SK-N-SH (cell line): Measurements from ENCODE around the gene SIM1. TPM values are rescaled to one million over a fixed set of nuclear protein-coding genes. Genes with fewer than 3 reads are reported as not detected.

ENCODE experiments used
- CTCF ChIA-PET: fragments of 300-600, 350-600 bp; formaldehyde crosslinking; extraction: SDS; loops from one replicate; lab custom pipeline; 2021; lab: Yijun Ruan, JAX
- POLR2A ChIA-PET: fragments of 350-600 bp; sonication (Branson Sonifier 250); formaldehyde crosslinking; extraction: SDS; loops from one replicate; lab custom pipeline; 2020; ENCODE audit warnings: antibody characterized with exemption, inconsistent platforms; lab: Yijun Ruan, JAX
- DNase-seq: peaks from one replicate; pipeline ENCODE4 v3.0.0; 2012
- H2AFZ ChIP-seq: fragments of 200-600 bp; sonication (generic); 2 replicates; pipeline ENCODE4 v1.8.1; 2016; ENCODE audit warnings: antibody characterized with exemption, mild to moderate bottlenecking, low read depth
- H3F3A ChIP-seq: fragments of 200-600 bp; sonication (generic); replicated peaks from 2 replicates; pipeline ENCODE3; 2016; ENCODE audit warnings: antibody characterized with exemption, mild to moderate bottlenecking; ENCODE audit not compliant: insufficient read depth
- H3K27ac ChIP-seq, 2 experiments: fragments of 200-500 bp in 1 of 2; fragments of 200-600 bp in 1 of 2; sonication (Bioruptor generic) in 1 of 2; sonication (generic), shearing (Covaris generic) in 1 of 2; 2 replicates each; pipeline versions ENCODE4 v1.5.1 to v1.6.1; 2014 to 2016; ENCODE audit warnings: low read depth in 2 of 2, inconsistent platforms in 1 of 2, low read length in 1 of 2, mild to moderate bottlenecking in 1 of 2, mixed read lengths in 1 of 2
- H3K27me3 ChIP-seq: fragments of 200-600 bp; sonication (generic), shearing (Covaris generic); 2 replicates; pipeline ENCODE4 v1.6.1; 2016; ENCODE audit warnings: mixed run types; ENCODE audit not compliant: insufficient read depth
- H3K36me3 ChIP-seq, 2 experiments: fragments of 200-500 bp in 1 of 2; fragments of 200-600 bp in 1 of 2; sonication (Bioruptor generic) in 1 of 2; sonication (generic) in 1 of 2; replicated peaks in 1 of 2; 2 replicates each; pipeline versions ENCODE3 to v1.5.1; 2014 to 2016; ENCODE audit warnings: low read length in 1 of 2, mild to moderate bottlenecking in 1 of 2; ENCODE audit not compliant: insufficient read depth in 2 of 2, control insufficient read depth in 1 of 2
- H3K4me1 ChIP-seq, 2 experiments: fragments of 200-500 bp in 1 of 2; fragments of 200-600 bp in 1 of 2; sonication (Bioruptor generic) in 1 of 2; sonication (generic), shearing (Covaris generic) in 1 of 2; 2 replicates each; pipeline versions ENCODE4 v1.5.1 to v1.6.1; 2014 to 2016; ENCODE audit warnings: low read depth in 1 of 2, low read length in 1 of 2, mixed run types in 1 of 2; ENCODE audit not compliant: insufficient read depth in 2 of 2, control insufficient read depth in 1 of 2
- H3K4me2 ChIP-seq: fragments of 200-600 bp; sonication (generic), shearing (Covaris generic); 2 replicates; pipeline ENCODE4 v1.6.1; 2017; ENCODE audit warnings: mixed run types
- H3K4me3 ChIP-seq, 2 experiments: fragments of 200-500 bp in 1 of 2; fragments of 200-600 bp in 1 of 2; sonication (Bioruptor generic) in 1 of 2; sonication (generic), shearing (Covaris generic) in 1 of 2; 2 replicates each; pipeline versions ENCODE4 v1.5.1 to v1.8.1; 2014 to 2016; ENCODE audit warnings: low read depth in 2 of 2, inconsistent platforms in 1 of 2, low read length in 1 of 2, mild to moderate bottlenecking in 1 of 2, mixed read lengths in 1 of 2, moderate library complexity in 1 of 2
- H3K79me2 ChIP-seq: fragments of 200-600 bp; sonication (generic); 2 replicates; pipeline ENCODE4 v1.8.1; 2017; ENCODE audit warnings: mild to moderate bottlenecking; ENCODE audit not compliant: insufficient read depth
- H3K9ac ChIP-seq: fragments of 200-600 bp; sonication (generic); 2 replicates; pipeline ENCODE4 v1.6.1; 2017; ENCODE audit warnings: mixed run types
- H3K9me2 ChIP-seq: fragments of 200-600 bp; sonication (generic); 2 replicates; pipeline ENCODE4 v1.6.1; 2017; ENCODE audit warnings: mixed run types
- H3K9me3 ChIP-seq: fragments of 200-600 bp; sonication (generic); 2 replicates; pipeline ENCODE4 v1.6.1; 2017; ENCODE audit warnings: mixed run types, mild to moderate bottlenecking, moderate library complexity
- H4K20me1 ChIP-seq: fragments of 200-600 bp; sonication (generic); 2 replicates; pipeline ENCODE4 v1.6.1; 2017; ENCODE audit warnings: mild to moderate bottlenecking, mixed run types; ENCODE audit not compliant: insufficient read depth
- CHD2 ChIP-seq: fragments of 150-350 bp; IDR thresholded peaks from 2 replicates; pipeline ENCODE4 v1.6.1; 2018; ENCODE audit warnings: low read length; ENCODE audit not compliant: partially characterized antibody
- FOXJ3 ChIP-seq: sonication (generic); formaldehyde crosslinking; IDR thresholded peaks from 2 replicates; pipeline ENCODE4 v1.5.1; 2020; ENCODE audit warnings: mild to moderate bottlenecking, missing genetic modification reagents
- GATA2 ChIP-seq: sonication (generic); formaldehyde crosslinking; IDR thresholded peaks from 2 replicates; pipeline ENCODE4 v1.5.0; 2020; ENCODE audit warnings: mild to moderate bottlenecking, missing genetic modification reagents
- JUND ChIP-seq: IDR thresholded peaks from 2 replicates; pipeline ENCODE4 v1.4.0; 2012
- MEF2A ChIP-seq: IDR thresholded peaks from 2 replicates; pipeline ENCODE4 v1.4.0; 2012; ENCODE audit warnings: low read depth, borderline replicate concordance
- MXI1 ChIP-seq: IDR thresholded peaks from 2 replicates; pipeline ENCODE4 v1.6.1; 2012; ENCODE audit warnings: mild to moderate bottlenecking, low read depth, low read length, improper control_type of control experiment
- NFIC ChIP-seq: IDR thresholded peaks from 2 replicates; pipeline ENCODE4 v1.4.0; 2012; ENCODE audit warnings: borderline replicate concordance
- POLR2AphosphoS5 ChIP-seq: IDR thresholded peaks from 2 replicates; pipeline ENCODE4 v1.6.1; 2012; ENCODE audit warnings: low read depth, low read length
- RAD21 ChIP-seq: IDR thresholded peaks from 2 replicates; pipeline ENCODE4 v1.6.1; 2012; ENCODE audit warnings: mild to moderate bottlenecking, low read length
- RCOR1 ChIP-seq: fragments of 150-350 bp; IDR thresholded peaks from 2 replicates; pipeline ENCODE4 v1.6.1; 2017; ENCODE audit warnings: antibody characterized with exemption, low read length
- RXRA ChIP-seq: IDR thresholded peaks from 2 replicates; pipeline ENCODE4 v1.4.0; 2012; ENCODE audit warnings: low read depth, mild to moderate bottlenecking, borderline replicate concordance
- SIN3A ChIP-seq: IDR thresholded peaks from 2 replicates; pipeline ENCODE4 v1.6.1; 2012; ENCODE audit warnings: low read depth, mild to moderate bottlenecking, low read length, moderate library complexity, borderline replicate concordance
- SMC3 ChIP-seq: IDR thresholded peaks from 2 replicates; pipeline ENCODE4 v1.6.1; 2012; ENCODE audit warnings: low read depth, low read length, improper control_type of control experiment
- TCF12 ChIP-seq: IDR thresholded peaks from 2 replicates; pipeline ENCODE4 v1.4.0; 2012
- TEAD4 ChIP-seq: IDR thresholded peaks from 2 replicates; pipeline ENCODE4 v1.4.0; 2012; ENCODE audit warnings: mild to moderate bottlenecking, borderline replicate concordance; ENCODE audit not compliant: insufficient read depth
- WGBS: methylation state at CpG from one replicate; pipeline ENCODE4 v1.1.6; 2017; ENCODE audit warnings: low lambda C conversion rate; 5-methylcytosine and 5-hydroxymethylcytosine counted together
- polyA plus RNA-seq, 3 experiments: library from polyadenylated mRNA; depleted of rRNA; stranded (reverse); fragments of >200 nt; gene quantifications; 2 replicates each; pipeline ENCODE4 v1.2.3, GENCODE V29; 2012
- TF ChIP-seq, protein P1 (sequence below): fragments of 150-350 bp; IDR thresholded peaks from 2 replicates; pipeline ENCODE4 v1.6.1; 2016; ENCODE audit warnings: mild to moderate bottlenecking, low read depth, low read length
- TF ChIP-seq, protein P2 (sequence below): IDR thresholded peaks from 2 replicates; pipeline ENCODE4 v1.4.0; 2012; ENCODE audit warnings: low read depth
- TF ChIP-seq, protein P3 (sequence below): IDR thresholded peaks from 2 replicates; pipeline ENCODE4 v1.4.0; 2012; ENCODE audit warnings: low read depth, borderline replicate concordance
- TF ChIP-seq, protein P4 (sequence below): IDR thresholded peaks from 2 replicates; pipeline ENCODE4 v1.4.0; 2012; ENCODE audit warnings: low read depth, borderline replicate concordance
- TF ChIP-seq, protein P5 (sequence below): IDR thresholded peaks from 2 replicates; pipeline ENCODE4 v1.6.1; 2012; ENCODE audit warnings: mild to moderate bottlenecking, low read depth, low read length, moderate library complexity

Gene SIM1
- polyA plus RNA-seq, 1 of the 3 experiments (the other 2 are of a cell fraction): not detected

DNA sequence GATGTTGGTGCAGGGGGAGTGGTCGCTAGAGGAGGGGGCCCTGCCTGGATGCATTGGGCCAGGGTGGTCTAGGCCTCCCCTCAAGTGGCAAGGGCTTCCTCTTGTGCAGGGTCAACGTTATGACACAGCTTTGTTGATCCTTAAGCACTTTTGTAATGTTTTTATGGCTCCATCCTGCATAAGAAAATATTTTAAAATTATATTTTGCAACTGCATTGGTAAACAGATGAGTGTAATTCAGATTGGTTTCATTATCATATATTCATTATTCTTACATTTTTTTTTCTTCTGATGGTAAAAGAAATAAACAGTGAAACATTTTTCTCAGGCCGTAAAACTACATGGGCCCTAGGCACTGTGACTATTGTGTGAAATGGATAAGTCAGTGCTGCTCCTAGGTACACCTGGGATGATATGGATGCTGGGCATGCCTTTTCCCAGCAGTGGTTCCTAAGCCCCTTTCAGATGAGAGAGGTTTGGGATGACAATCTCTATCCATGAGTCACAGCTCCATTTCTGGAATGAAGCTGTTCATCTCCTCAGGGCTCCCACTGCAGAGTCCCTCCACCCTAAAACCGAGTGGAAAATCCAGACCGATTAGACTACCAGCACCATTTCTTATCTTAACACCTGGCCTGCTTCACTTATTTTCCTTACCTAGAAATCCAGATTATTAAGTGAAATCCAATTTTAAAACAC is 5.8 kb upstream of the SIM1 start:
- Histone ChIP-seq H3F3A (no peaks in the 10 kb centered on the region), H3K27ac (no peak overlapping the region), H2AFZ (no peak overlapping the region), H3K79me2 (no peaks in the 10 kb centered on the region), H3K9me3 (no peaks in the 10 kb centered on the region), H3K9ac (no peak overlapping the region), H3K4me1 (no peaks in the 10 kb centered on the region), H3K4me2 (no peak overlapping the region), H3K9me2 (no peaks in the 10 kb centered on the region), H3K36me3 (no peaks in the 10 kb centered on the region)
- no peak for DNase-seq
- CTCF ChIA-PET: interaction anchor here (0.5 kb wide), 1 partner anchor 1351 kb away, joined by 3 read pairs; no protein-coding TSS in a partner anchor
- TF ChIP-seq, protein P1, sequence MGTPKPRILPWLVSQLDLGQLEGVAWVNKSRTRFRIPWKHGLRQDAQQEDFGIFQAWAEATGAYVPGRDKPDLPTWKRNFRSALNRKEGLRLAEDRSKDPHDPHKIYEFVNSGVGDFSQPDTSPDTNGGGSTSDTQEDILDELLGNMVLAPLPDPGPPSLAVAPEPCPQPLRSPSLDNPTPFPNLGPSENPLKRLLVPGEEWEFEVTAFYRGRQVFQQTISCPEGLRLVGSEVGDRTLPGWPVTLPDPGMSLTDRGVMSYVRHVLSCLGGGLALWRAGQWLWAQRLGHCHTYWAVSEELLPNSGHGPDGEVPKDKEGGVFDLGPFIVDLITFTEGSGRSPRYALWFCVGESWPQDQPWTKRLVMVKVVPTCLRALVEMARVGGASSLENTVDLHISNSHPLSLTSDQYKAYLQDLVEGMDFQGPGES: no peak
- no peak for TF ChIP-seq SMC3
- TF ChIP-seq RXRA: no peak
- TF ChIP-seq RAD21: no peak
- TF ChIP-seq TCF12: no peak
- no peak for TF ChIP-seq MEF2A
- no peak for TF ChIP-seq POLR2AphosphoS5
- no peak for TF ChIP-seq RCOR1
- TF ChIP-seq, protein P2, sequence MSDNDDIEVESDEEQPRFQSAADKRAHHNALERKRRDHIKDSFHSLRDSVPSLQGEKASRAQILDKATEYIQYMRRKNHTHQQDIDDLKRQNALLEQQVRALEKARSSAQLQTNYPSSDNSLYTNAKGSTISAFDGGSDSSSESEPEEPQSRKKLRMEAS: no peak
- no peak for TF ChIP-seq TEAD4
- no peak for TF ChIP-seq JUND
- no peak for TF ChIP-seq CHD2
- no peak for TF ChIP-seq SIN3A
- TF ChIP-seq, protein P3, sequence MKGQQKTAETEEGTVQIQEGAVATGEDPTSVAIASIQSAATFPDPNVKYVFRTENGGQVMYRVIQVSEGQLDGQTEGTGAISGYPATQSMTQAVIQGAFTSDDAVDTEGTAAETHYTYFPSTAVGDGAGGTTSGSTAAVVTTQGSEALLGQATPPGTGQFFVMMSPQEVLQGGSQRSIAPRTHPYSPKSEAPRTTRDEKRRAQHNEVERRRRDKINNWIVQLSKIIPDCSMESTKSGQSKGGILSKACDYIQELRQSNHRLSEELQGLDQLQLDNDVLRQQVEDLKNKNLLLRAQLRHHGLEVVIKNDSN: no peak
- TF ChIP-seq, protein P4, sequence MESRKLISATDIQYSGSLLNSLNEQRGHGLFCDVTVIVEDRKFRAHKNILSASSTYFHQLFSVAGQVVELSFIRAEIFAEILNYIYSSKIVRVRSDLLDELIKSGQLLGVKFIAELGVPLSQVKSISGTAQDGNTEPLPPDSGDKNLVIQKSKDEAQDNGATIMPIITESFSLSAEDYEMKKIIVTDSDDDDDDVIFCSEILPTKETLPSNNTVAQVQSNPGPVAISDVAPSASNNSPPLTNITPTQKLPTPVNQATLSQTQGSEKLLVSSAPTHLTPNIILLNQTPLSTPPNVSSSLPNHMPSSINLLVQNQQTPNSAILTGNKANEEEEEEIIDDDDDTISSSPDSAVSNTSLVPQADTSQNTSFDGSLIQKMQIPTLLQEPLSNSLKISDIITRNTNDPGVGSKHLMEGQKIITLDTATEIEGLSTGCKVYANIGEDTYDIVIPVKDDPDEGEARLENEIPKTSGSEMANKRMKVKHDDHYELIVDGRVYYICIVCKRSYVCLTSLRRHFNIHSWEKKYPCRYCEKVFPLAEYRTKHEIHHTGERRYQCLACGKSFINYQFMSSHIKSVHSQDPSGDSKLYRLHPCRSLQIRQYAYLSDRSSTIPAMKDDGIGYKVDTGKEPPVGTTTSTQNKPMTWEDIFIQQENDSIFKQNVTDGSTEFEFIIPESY: no peak
- no peak for TF ChIP-seq MXI1
- TF ChIP-seq GATA2 (CRISPR knock-in tag): no peak
- TF ChIP-seq, protein P5, sequence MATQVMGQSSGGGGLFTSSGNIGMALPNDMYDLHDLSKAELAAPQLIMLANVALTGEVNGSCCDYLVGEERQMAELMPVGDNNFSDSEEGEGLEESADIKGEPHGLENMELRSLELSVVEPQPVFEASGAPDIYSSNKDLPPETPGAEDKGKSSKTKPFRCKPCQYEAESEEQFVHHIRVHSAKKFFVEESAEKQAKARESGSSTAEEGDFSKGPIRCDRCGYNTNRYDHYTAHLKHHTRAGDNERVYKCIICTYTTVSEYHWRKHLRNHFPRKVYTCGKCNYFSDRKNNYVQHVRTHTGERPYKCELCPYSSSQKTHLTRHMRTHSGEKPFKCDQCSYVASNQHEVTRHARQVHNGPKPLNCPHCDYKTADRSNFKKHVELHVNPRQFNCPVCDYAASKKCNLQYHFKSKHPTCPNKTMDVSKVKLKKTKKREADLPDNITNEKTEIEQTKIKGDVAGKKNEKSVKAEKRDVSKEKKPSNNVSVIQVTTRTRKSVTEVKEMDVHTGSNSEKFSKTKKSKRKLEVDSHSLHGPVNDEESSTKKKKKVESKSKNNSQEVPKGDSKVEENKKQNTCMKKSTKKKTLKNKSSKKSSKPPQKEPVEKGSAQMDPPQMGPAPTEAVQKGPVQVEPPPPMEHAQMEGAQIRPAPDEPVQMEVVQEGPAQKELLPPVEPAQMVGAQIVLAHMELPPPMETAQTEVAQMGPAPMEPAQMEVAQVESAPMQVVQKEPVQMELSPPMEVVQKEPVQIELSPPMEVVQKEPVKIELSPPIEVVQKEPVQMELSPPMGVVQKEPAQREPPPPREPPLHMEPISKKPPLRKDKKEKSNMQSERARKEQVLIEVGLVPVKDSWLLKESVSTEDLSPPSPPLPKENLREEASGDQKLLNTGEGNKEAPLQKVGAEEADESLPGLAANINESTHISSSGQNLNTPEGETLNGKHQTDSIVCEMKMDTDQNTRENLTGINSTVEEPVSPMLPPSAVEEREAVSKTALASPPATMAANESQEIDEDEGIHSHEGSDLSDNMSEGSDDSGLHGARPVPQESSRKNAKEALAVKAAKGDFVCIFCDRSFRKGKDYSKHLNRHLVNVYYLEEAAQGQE: no peak
- TF ChIP-seq FOXJ3 (CRISPR knock-in tag): no peak
- TF ChIP-seq NFIC: no peak
- TF ChIP-seq, all 33 proteins: peak for 0
- H4K20me1 ChIP-seq: no peaks in the 10 kb centered on the region
- no peak overlapping the region for H3K4me3 ChIP-seq
- WGBS: 49% methylated on average over 4 of the region's 5 CpGs
- POLR2A ChIA-PET: no interaction called here
- peaks cover 58% of the 10 kb centered on the region for H3K27me3 ChIP-seq
